Measurements from ENCODE around the gene WNT10A.

DNA sequence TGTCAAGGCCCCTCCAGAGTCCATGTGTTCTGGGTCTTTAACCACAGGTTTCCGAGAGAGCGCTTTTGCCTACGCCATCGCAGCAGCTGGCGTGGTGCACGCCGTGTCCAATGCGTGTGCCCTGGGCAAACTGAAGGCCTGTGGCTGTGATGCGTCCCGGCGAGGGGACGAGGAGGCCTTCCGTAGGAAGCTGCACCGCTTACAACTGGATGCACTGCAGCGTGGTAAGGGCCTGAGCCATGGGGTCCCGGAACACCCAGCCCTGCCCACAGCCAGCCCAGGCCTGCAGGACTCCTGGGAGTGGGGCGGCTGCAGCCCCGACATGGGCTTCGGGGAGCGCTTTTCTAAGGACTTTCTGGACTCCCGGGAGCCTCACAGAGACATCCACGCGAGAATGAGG lies 9.3 kb downstream of the WNT10A start:
- TF ChIP-seq POLR2AphosphoS5 (IDR thresholded peaks at IDR 0.05) (no peak), EP300 (IDR thresholded peaks at IDR 0.05) (no peak)
- TF ChIP-seq, protein P1, sequence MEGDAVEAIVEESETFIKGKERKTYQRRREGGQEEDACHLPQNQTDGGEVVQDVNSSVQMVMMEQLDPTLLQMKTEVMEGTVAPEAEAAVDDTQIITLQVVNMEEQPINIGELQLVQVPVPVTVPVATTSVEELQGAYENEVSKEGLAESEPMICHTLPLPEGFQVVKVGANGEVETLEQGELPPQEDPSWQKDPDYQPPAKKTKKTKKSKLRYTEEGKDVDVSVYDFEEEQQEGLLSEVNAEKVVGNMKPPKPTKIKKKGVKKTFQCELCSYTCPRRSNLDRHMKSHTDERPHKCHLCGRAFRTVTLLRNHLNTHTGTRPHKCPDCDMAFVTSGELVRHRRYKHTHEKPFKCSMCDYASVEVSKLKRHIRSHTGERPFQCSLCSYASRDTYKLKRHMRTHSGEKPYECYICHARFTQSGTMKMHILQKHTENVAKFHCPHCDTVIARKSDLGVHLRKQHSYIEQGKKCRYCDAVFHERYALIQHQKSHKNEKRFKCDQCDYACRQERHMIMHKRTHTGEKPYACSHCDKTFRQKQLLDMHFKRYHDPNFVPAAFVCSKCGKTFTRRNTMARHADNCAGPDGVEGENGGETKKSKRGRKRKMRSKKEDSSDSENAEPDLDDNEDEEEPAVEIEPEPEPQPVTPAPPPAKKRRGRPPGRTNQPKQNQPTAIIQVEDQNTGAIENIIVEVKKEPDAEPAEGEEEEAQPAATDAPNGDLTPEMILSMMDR (IDR thresholded peaks at IDR 0.05) = no peak

All from suprapubic skin (tissue), 4 donors.